Measurements from ENCODE around the gene MGAM2. TPM values are rescaled to one million over a fixed set of nuclear protein-coding genes. Genes with fewer than 3 reads are reported as not detected.

MGAM2 gene
- total and polyA plus RNA-seq, 4 donors: 0.09 to 0.59 (median 0.11) TPM

GRCh38 chr7:142181211-142181610, 69.7 kb downstream of the MGAM2 start:
- Histone ChIP-seq H3K4me1 (ENCODE audit: control insufficient read depth in 4 of 4, insufficient read depth in 4 of 4, low read length in 3 of 4) (no peaks in the 10 kb centered on the region), H3K4me3 (ENCODE audit: low read depth in 1 of 3, low read length in 3 of 3) (no peak overlapping the region), H3K36me3 (ENCODE audit: control insufficient read depth in 4 of 4, insufficient read depth in 3 of 4, low read depth in 1 of 4, low read length in 3 of 4) (peaks cover 0 to 2% (median 0%) of the 10 kb centered on the region in 4 donors), H3K9ac (ENCODE audit: low read depth in 1 of 2, low read length in 2 of 2) (no peak overlapping the region), H3K27ac (ENCODE audit: low read depth in 1 of 2, low read length in 2 of 2) (no peak overlapping the region), H3K9me3 (ENCODE audit: control insufficient read depth in 4 of 4, low read length in 3 of 4) (no peaks in the 10 kb centered on the region), H3K27me3 (ENCODE audit: control insufficient read depth in 4 of 4, insufficient read depth in 4 of 4, low read length in 3 of 4) (no peaks in the 10 kb centered on the region)
- DNase-seq (ENCODE audit: low spot score): no peak
- WGBS: 94% methylated on average over 2 of the region's 2 CpGs
- TF ChIP-seq RXRA (IDR thresholded peaks at IDR 0.05): no peak
- TF ChIP-seq MAX (IDR thresholded peaks at IDR 0.05): no peak
- TF ChIP-seq RAD21 (IDR thresholded peaks at IDR 0.05): no peak
- TF ChIP-seq EGR1 (IDR thresholded peaks at IDR 0.05; ENCODE audit: low read depth in 2 of 2): no peak
- no peak for TF ChIP-seq REST (IDR thresholded peaks at IDR 0.05)
- TF ChIP-seq FOXA2 (IDR thresholded peaks at IDR 0.05): no peak
- TF ChIP-seq JUND (IDR thresholded peaks at IDR 0.05): no peak
- no peak for TF ChIP-seq TAF1 (conservative IDR thresholded peaks at IDR 0.05)
- no peak for TF ChIP-seq SP1 (IDR thresholded peaks at IDR 0.05)
- no peak for TF ChIP-seq NR2F2 (IDR thresholded peaks at IDR 0.05)
- TF ChIP-seq HNF4G (IDR thresholded peaks at IDR 0.05): no peak
- no peak for TF ChIP-seq HNF4A (conservative IDR thresholded peaks at IDR 0.05)

- DNase-seq (ENCODE audit: low spot score): no peak
- no peaks in the 10 kb centered on the region for H3K4me1 ChIP-seq (ENCODE audit: control insufficient read depth in 4 of 4, insufficient read depth in 4 of 4, low read length in 3 of 4)
- no peak overlapping the region for H3K4me3 ChIP-seq (ENCODE audit: low read depth in 1 of 3, low read length in 3 of 3)
- WGBS: 64% methylated on average over 1 of the region's 1 CpG
- TF ChIP-seq ATF3 (IDR thresholded peaks at IDR 0.05) (no peak), GABPA (IDR thresholded peaks at IDR 0.05 in 1 of 2, conservative IDR thresholded peaks at IDR 0.05 in 1 of 2) (no peak), MAX (IDR thresholded peaks at IDR 0.05) (no peak), JUND (IDR thresholded peaks at IDR 0.05) (no peak), HNF4A (conservative IDR thresholded peaks at IDR 0.05) (no peak), HNF4G (IDR thresholded peaks at IDR 0.05) (no peak), ZBTB33 (IDR thresholded peaks at IDR 0.05) (no peak), FOXA2 (IDR thresholded peaks at IDR 0.05) (no peak), YY1 (IDR thresholded peaks at IDR 0.05) (no peak), TAF1 (conservative IDR thresholded peaks at IDR 0.05) (no peak), RAD21 (IDR thresholded peaks at IDR 0.05) (no peak), FOXA1 (IDR thresholded peaks at IDR 0.05) (no peak), REST (IDR thresholded peaks at IDR 0.05) (no peak), EGR1 (IDR thresholded peaks at IDR 0.05; ENCODE audit: low read depth in 2 of 2) (no peak), RXRA (IDR thresholded peaks at IDR 0.05) (no peak), SP1 (IDR thresholded peaks at IDR 0.05) (no peak), NR2F2 (IDR thresholded peaks at IDR 0.05) (no peak), CTCF (IDR thresholded peaks at IDR 0.05; ENCODE audit: low read depth, low read length, missing input control) (no peak)
- no peaks in the 10 kb centered on the region for H3K9me3 ChIP-seq (ENCODE audit: control insufficient read depth in 4 of 4, low read length in 3 of 4)
- peaks cover 0 to 2% (median 0%) of the 10 kb centered on the region in 4 donors for H3K36me3 ChIP-seq (ENCODE audit: control insufficient read depth in 4 of 4, insufficient read depth in 3 of 4, low read depth in 1 of 4, low read length in 3 of 4)
- no peak overlapping the region for H3K9ac ChIP-seq (ENCODE audit: low read depth in 1 of 2, low read length in 2 of 2)
- no peaks in the 10 kb centered on the region for H3K27me3 ChIP-seq (ENCODE audit: control insufficient read depth in 4 of 4, insufficient read depth in 4 of 4, low read length in 3 of 4)
- H3K27ac ChIP-seq (ENCODE audit: low read depth in 1 of 2, low read length in 2 of 2): no peak overlapping the region
Observed at GRCh38 chr7:142181966-142182365, 70.4 kb downstream of the MGAM2 start.

Measured in liver (tissue), 9 donors.